Activated gamma-delta T cell treated with anti-CD3 and anti-CD28 coated beads, Interleukin-2, amount 50 U/mL, for 16 hours (primary cell): Measurements from ENCODE around the gene PIK3R3.
"Not testable (repeated sequence)": the region's sequence is repeated elsewhere in the genome, so short reads cannot be mapped to it uniquely, and the experiment has no call there.

ENCODE experiments used
- DNase-seq: peaks from one replicate; pipeline ENCODE4 v3.0.0-alpha.2; 2020; ENCODE audit warnings: low read depth

Gene PIK3R3

DNA sequence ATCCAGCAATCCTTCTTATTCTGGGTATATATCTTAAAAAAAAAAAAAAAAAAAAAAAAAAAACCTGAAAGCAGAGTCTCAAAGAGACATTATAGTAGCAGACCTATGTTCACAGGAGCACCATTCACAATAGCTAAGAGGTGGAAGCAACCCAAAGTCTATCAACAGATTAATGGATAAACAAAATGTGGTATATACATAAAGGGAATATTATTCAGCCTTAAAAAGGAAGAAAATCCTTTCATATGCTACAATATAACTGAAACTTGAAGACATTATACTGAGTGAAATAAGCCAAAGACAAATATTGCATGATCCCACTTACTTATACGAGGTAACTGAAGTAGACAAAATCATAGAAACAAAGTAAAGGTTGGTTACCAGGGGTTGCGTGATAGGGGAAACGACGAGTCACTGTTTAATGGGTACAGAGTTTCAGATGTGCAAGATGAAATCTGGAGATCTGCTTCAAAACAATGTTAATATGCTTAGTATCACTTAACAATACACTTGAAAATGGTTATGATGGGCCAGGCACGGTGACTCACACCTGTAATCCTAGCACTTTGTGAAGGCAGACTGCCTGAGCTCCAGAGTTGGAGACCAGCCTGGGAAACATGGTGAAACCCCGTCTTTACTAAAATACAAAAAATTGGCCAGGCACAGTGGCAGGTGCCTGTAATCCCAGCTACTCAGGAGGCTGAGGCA is 29.5 kb downstream of the PIK3R3 start:
- no peak for DNase-seq

DNA sequence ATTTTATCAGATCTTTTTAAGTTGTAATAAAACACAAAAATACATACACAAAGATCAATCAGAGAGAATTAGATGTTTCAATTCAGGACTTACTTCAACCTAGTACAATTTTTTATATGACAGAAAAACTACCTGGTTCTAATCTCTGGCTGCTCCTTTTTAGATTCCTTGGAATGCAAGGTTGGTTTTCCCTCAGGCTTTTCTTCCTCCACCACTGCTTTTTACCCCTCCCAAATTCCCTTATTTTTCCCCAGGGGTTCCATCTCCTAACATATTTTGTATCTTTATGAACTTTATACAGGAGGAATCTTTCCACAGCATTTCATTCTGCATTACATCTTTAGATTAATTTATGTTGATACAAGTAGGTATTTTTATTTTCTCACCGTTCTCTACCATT is 33.2 kb downstream of the PIK3R3 start:
- DNase-seq: no peak

DNA sequence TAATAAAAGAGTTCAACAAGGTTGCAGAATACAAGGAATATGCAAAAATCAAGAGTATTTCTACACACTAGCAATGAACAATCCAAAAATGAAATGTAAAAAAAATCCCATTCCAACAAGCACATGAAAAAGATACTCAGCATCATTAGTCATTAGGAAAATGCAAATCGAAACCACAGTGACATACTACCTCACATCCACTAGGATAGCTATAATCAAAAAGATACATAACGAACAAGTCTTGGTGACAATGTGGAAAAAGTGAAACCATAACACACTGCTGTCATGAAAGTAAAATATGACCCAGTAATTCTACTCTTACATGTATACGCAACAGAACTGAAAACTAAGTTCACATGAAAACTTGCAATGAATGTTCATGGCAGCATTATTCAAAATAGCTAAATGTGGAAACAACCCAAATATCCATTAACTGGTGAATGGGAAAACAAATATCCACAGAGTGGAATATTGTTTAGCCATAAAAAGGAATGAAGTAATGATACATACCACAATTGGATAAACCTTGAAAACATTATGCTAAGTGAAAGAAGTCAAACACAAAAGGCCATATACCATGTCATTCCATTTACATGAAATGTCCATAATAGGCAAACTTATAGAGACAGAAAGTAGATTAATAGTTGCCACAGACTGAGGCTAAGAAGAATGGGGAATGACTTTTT is 34.3 kb downstream of the PIK3R3 start:
- no peak for DNase-seq

DNA sequence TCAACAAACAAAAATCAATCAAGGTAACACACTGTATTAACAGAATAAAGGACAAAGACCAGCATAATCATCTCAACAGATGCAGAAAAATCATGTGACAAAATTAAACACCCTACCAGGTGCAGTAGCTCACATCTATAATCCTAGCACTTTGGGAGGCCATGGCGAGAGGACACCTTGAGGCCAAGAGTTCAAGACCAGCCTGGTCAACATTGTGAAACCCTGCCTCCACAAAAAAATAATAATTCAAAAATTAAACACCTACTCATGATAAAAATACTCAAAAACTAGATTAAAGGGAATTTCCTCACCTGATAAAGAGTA is 35.3 kb downstream of the PIK3R3 start:
- no peak for DNase-seq

DNA sequence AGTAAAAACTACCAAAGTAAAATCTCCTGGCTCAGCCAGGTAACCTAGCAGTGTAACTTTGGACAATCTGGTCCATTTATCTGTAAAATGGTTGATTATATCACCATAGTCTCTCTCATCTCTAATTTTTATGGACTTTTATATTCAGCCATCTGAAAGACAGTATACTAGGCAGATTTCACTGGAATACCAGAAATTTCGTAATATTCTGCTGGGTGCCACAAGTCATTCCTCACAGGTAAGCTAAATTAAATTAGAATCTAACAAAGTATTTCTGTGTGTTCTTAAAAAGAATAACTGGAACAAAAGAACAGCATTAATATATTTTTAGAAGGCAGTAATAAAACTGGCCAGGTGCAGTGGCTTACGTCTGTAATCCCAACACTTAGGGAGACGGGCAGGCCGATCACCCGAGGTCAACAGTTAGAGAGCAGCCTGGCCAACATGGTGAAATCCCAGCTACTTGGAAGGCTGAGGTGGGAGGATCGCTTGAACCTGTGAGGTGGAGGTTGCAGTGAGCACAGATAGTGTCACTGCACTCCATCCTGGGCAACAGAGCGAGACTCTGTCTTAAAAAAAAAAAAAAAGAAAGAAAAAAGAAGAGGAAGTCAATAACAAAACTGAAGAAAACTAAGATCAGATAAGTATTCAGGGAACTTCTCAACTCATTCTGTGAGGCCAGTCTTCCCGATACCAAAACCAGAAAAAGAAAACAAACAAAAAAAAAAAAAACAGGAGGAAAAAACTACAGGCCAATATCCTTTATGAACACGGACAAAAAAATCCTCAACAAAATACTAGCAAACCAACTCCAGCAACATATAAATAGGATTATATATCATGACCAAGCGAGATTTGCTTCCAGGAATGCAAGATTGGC is 35.9 kb downstream of the PIK3R3 start:
- DNase-seq: no peak

DNA sequence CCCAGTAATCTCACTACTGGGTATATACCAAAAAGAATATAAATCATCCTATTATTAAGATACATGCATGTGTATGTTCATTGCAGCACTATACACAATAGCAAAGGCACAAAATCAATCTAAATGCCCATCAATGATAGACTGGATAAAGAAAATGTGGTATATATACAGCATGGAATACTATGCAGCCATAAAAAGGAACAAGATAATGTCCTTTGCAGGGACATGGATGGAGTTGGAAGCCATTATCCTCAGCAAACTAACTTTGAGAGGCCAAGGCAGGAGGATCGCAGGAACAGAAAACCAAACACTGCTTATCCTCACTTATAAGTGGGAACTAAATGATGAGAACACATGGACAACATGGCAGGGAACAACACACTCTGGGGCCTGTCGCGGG is 37.3 kb downstream of the PIK3R3 start:
- DNase-seq: not testable (repeated sequence)

DNA sequence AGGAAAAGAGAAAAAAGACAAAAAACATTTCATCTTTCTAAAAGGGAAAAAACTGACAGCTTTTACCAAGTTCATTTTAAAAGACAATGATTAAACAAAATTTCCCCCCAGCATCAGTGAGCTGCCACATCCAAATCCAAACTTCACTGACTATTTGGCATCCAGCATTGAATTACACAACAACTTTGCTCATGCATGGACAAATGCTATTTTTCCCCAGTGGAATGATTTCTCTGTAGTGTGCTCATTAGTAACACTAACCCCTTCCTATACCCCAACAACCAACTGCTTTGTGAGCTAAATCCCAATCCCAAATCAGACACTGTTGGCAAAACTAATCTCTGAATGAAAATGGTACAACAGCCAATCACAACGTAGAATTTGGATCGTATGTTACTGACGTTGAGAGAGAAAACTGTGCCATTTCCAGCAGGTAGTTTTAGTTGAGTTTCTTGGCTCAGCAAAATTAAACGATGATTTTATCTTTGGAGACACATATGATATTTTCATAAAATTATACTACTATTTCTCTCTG is 37.9 kb downstream of the PIK3R3 start:
- DNase-seq: no peak

DNA sequence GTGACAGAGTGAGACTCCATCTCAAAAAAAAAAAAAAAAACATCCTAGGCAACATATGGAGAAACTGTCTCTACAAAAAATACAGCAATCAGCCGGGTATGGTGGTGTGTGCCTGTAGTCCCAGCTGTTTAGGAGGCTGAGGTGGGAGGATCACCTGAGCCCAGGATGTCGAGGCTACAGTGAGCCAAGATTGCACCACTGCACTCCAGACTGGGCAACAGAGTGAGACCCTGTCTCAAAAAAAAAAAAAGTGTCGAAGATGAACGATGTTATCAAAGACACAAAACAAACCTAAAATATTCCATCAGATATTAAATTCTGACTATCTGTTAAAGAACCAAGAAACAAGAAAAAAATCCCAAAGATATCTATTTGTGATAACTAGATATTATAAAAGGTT is 38.6 kb downstream of the PIK3R3 start:
- DNase-seq: not testable (repeated sequence)

DNA sequence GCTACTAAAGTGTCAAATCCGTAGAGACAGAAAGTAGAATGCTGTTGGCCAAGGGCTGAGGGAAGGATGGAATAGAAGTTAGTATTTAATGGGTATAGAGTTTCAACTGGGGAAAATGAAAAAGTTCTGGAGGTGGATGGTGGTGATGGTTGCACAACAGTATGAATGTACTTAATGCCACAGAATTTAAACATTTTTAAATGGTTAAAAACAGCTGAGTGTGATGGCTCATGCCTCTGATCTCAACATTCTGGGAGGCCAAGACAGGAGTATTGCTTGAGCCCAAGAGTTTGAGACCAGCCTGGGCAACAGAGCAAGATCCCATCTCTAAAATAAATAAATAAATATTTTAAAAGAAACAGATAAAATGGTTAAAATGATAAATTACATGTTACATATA is 44.5 kb downstream of the PIK3R3 start:
- no peak for DNase-seq

DNA sequence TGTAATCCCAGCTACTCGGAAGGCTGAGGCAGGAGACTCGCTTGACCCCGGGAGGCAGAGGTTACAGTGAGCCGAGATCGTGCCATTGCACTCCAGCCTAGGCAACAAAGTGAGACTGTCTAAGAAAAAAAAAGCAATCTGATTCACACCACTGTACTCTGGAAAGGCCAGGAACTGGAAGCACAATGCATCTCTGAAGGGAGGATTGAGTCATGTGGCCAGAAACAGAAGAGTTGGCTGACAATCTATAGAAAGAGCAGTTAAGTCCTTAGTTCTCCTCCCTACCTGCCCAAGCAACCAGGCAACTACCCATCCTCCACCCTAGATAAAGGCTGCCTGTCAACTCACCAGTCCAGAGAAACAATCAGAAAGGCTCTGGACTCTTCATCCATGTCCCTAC is 45.9 kb downstream of the PIK3R3 start:
- no peak for DNase-seq

DNA sequence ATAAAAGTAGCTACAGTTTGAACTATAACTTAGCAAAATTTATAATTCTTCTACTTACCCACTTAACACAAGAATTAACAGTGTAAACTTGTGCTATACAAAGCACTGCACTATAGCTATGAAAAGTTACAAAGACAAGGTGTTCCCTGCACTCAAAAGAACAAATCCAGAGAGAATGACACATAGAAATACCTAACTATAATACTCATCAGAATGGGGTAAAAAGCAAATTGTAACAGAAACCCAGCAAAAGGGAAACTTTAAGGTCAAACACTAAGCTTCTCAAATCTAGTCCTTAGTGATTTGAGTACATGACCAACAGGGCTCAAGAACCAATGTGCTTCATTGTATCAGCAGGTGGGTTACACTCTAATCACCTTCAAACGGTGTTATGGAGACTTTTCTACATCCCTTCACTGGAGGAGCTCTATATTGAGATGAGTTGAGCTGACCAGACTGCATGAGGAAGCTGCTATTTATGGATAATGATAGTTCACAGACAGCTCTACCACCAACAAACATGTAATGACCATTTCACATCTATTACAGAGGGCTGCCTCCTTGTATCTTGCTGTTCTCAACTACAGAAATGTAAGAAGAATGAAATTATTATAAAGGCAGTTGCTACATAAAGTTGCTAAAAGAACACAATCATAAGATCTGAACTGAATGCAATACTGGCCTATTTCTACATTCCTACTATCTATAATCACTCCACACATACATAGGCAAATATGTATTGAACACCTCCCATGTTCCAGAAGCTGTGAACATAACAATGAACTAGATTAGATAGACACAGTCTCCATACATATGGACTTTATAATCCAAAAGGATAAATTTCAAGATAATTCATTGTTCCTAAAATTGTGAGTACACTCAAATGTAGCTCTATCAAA is 47.6 kb downstream of the PIK3R3 start:
- no peak for DNase-seq

DNA sequence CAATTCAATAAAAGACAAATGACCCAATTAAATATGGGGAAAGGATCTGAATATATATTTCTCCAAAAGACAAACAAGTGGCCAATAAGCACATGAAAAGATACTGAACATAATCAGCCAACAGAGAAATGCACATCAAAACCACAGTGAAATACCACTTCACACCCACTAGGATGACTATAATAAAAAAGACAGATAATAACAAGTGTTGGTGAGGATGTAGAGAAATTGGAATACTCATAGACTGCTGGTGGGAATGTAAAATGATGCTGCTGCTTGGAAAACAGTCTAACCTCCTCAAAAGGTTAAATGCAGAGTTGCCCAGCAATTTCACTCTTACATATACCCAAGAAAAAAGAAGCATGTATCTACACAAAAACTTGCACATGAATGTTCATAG is 48.9 kb downstream of the PIK3R3 start:
- no peak for DNase-seq

DNA sequence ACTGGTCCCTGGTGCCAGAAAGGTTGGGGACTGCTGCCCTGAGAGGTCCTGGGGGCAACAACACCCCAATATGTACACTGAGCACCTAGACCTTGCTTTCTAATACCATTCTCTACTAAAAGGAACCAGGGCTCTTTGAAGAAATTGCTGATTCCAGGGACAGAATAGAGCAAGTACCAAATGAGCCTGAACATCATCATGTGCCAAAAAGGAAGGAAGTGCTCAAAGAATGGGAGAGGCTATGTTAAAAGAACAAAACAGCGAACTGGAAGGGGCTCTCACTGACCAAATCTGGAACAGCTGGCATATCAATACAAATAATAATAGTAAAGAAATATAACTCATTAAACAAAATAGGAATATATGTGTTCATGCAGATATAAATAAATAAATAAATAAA is 50.8 kb downstream of the PIK3R3 start:
- DNase-seq: no peak

DNA sequence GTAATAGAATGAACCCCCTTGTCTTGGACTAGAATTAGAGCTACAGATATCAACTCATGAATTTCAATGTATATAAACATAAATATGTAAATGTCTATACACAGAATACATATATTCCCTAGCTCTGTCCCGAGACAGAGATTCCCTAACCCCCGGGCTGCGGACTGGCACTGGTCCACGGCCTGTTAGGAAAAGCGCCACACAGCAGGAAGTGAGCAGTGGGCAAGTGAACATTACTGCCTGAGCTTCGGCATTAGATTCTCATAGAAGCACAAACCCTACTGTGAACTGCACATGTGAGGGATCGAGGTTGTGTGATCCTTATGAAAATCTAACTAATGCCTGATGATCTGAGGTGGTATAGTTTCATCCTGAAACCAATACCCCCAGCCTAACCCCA is 51.2 kb downstream of the PIK3R3 start:
- no peak for DNase-seq

DNA sequence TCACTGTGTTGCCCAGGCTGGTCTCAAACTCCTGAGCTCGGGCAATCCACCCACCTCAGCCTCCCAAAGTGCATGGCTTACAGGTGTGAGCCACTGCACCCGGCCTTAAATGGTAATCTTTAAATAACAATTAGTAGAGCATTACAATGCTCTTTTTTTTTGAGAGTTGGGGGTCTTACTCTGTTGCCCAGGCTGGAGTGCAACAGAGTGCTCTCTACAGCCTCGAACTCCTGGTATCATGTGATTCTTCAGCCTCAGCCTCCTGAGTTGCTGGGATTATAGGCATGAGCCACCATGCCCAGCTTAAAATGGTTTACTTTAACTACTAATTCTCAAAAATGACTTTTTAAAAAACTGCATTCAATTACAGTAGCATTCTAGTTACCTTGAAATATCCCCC is 52.2 kb downstream of the PIK3R3 start:
- DNase-seq: no peak

DNA sequence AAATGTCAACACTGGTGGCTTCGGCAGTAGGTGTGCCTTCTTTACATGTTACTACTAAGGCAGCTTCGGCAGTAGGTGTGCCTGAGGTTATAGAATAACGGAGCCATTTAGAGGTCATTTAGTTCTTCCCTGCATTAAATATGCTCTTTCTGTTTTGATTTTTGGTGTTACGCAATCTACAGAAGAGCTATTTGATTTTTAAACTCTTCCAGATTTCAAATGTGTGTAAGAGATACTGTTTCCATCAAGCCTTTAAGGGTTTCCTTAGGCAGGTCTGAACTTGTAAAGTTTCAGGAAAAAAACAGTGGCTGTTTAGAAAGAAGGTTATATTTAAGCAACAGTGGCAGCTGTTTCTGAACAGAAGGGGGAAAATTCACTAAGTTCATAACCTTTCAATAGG is 54.8 kb downstream of the PIK3R3 start:
- no peak for DNase-seq

DNA sequence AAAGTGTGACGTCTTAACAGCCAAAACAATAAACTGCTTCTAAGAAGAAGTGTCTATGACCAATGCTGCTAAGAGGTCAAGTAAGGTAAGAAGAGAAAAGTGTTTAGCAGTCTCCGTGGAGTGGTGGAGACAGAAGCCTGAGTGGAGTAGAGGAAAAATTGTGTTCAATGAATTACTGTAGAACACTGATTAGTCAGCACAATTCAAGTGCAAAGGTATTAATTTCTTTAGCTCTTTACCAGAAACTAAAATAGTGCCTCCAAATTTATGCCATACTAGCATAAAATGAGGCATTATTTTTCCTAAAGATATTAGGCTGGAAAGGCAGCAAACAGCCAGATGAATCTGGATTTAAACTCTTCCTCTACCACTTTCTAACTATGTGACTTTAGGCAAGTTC is 56.1 kb downstream of the PIK3R3 start:
- DNase-seq: no peak

DNA sequence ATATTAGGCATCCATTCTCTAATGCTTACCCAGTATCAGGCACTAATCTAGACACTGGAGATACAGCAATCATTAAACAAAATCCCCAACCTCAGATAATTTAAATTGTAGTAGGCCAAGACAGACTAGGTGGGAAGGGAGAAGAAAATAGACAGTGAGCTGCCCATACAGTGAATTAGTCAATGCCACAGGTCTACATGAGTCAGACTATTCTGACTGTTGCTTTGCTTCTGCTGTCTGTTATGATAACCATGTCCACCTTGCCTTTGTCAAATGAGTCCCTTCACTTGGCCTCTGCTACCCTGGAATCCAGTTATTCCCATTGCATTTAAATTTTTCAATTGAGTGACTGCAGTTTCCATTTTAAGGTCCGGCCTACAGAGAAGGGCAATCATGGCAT is 59.5 kb downstream of the PIK3R3 start:
- DNase-seq: no peak

DNA sequence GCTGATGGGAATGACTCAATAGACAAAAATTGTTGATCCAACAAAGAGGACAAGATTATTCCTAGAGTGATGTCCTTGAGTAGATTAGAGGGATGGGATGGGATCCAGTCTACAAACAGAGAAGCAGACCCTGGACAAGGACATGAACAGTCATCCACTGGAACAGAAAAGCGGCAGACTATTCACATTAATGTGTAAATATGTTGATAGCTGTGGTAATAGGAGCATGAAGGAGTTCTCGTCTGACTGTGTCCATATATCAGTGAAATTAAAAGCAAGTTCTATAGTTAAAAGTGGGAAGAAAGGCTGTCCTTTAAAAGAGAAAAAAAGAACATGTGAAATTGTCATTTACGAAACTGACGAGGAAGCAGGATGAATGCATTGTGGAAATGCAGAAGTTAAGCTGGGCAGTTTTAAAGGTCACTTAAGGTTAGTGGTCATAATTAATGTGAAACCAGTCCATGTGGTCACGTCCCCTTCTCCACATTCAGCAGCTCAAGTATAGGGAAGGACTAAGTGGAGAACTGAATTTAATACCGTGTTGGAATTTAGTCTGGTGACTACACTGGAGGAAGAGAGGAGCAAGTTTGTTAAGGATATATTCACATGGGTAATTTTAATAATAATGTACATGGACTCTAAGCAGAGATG is 62.1 kb downstream of the PIK3R3 start:
- no peak for DNase-seq

DNA sequence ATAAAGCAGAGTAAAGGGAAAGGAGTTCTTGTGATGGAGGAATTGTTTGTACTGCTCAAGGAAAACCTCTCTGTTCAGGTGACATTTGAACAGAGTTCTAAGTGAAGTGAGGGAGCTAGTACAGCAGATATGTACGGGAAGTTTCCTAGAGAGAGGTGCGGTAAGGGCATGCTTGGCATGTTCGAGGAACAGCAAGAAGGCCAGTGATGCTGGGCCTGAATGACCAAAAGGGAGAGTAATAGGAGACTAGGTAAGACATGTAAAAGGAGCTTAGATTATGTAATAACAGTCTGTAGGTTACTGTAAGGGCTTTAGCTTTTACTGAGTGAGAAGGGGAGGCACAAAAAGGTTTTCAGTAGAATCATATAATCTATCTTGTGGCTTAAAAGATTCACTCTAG is 63.9 kb downstream of the PIK3R3 start:
- no peak for DNase-seq

DNA sequence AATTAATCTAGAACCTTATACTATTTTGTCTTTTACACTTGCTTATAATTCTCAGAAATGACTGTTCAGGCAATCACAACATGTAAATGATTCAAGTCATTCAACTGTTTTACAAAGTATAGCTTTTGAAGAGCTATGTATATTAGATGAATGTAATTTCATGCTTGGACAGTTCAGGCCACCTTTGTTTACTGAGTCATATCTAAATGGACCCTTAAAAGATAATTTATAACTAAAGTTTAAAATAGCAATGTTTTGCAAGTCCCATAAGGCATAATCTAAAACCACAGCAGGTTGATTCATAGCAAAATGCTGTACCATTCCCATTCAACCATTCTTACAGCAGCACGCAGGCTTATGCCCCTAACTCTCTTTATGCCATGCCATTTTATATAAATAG is 64.8 kb downstream of the PIK3R3 start:
- no peak for DNase-seq
